Activated CD8-positive, alpha-beta memory T cell treated with anti-CD3 and anti-CD28 coated beads, Interleukin-2, amount 10 ng/mL, durations not matched to agents 7 days and 5 days (primary cell): Measurements from ENCODE around the gene SEL1L3. TPM values are rescaled to one million over a fixed set of nuclear protein-coding genes. Genes with fewer than 3 reads are reported as not detected.
A peak's percentile ranks its signal among the peaks of the same experiment; 100 is the strongest.

ENCODE experiments used
- ATAC-seq: fragments of 150-1000 bp; cut with Tn5 transposase; one replicate; pipeline ENCODE4 v1.10.0; 2021; ENCODE audit warnings: moderate library complexity
- CTCF ChIA-PET: fragments of 350-600 bp; sonication (Branson Sonifier 250); formaldehyde crosslinking; loops from one replicate; lab custom pipeline; 2021; ENCODE audit warnings: antibody characterized with exemption; lab: Charles Lee
- DNase-seq: peaks from one replicate; pipeline ENCODE4 v3.0.0-alpha.2; 2020
- H3K27ac Mint-ChIP-seq: one replicate; pipeline ENCODE4 v1.8.0; 2021; ENCODE audit warnings: mild to moderate bottlenecking, mixed read lengths
- H3K27me3 Mint-ChIP-seq: one replicate; pipeline ENCODE4 v1.8.0; 2021; ENCODE audit warnings: mixed read lengths
- H3K36me3 Mint-ChIP-seq: one replicate; pipeline ENCODE4 v1.8.0; 2021; ENCODE audit warnings: mild to moderate bottlenecking, mixed read lengths
- H3K4me1 Mint-ChIP-seq: one replicate; pipeline ENCODE4 v1.8.0; 2021; ENCODE audit warnings: mixed read lengths
- H3K4me3 Mint-ChIP-seq: one replicate; pipeline ENCODE4 v1.8.0; 2021; ENCODE audit warnings: mild to moderate bottlenecking, moderate library complexity, mixed read lengths
- H3K9me3 Mint-ChIP-seq: one replicate; pipeline ENCODE4 v1.8.0; 2022; ENCODE audit warnings: low read depth, mixed read lengths
- total RNA-seq, 2 experiments: library from RNA; stranded (reverse); gene quantifications; one replicate each; pipeline ENCODE4 v1.2.3, GENCODE V29; 2021

SEL1L3 gene
- total RNA-seq, 2 experiments from 2014 or later, result 66.3 to 82.8 TPM

DNA sequence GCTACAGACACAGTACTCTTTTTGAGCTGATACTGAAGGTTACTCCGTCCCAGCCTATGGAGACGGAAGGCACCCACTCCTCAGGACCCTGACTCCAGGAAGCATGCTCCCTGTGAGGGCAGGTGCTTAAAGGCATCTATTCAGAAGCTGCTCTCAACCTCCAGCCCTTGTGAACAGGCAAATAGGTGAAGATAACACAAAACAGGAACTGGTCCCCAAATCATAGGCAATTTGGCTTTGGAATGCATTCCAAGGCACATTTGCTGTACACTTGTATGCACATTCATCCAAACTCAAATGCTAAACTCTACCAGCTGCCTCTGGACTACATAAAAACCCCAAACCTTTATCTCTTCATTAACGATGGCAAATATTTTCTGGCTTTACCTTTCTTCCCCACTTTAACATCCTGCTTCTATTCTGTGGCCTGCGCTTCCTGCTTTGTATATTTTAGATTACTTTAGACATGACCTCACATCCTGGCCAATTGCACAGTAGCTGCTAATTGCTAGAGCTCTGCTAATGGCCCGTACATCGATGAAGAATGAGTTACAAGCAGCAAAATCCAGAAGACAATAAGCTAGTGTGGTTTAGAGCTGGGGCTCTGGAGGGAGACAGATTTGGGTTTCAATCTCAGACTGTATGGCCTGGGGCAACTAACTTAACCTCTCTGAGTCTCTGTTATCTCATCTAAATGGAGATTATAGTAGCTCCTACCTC lies 3.2 kb downstream of the SEL1L3 start:
- Mint-ChIP-seq H3K27ac (peak overlapping the region; percentile 100), H3K4me3 (peak overlapping the region; percentile 98), H3K4me1 (peaks cover 64% of the 10 kb centered on the region), H3K36me3 (peaks cover 20% of the 10 kb centered on the region), H3K9me3 (no peaks in the 10 kb centered on the region), H3K27me3 (no peaks in the 10 kb centered on the region)
- DNase-seq, result peak; percentile 78
- CTCF ChIA-PET, result interaction anchor here (1.0 to 1.7 kb wide), 4 partner anchors 9 to 128 kb away, joined by 3 to 5 read pairs (median 4); no protein-coding TSS in a partner anchor
- ATAC-seq, result peak; percentile 67

- no peaks in the 10 kb centered on the region for H3K27me3 Mint-ChIP-seq
- H3K9me3 Mint-ChIP-seq, result no peaks in the 10 kb centered on the region
- DNase-seq, result no peak
- H3K36me3 Mint-ChIP-seq, result peaks cover 20% of the 10 kb centered on the region
- CTCF ChIA-PET, result no interaction called here
- H3K4me3 Mint-ChIP-seq, result no peak overlapping the region
- H3K27ac Mint-ChIP-seq, result peak overlapping the region; percentile 42
- H3K4me1 Mint-ChIP-seq, result peaks cover 73% of the 10 kb centered on the region
- ATAC-seq, result no peak
Observed at GRCh38 chr4:25857851-25858400, 4.9 kb downstream of the SEL1L3 start.

GRCh38 chr4:25857403-25857802 lies 5.4 kb downstream of the SEL1L3 start:
- no peaks in the 10 kb centered on the region for H3K27me3 Mint-ChIP-seq
- DNase-seq (no peak), ATAC-seq (no peak)
- no peaks in the 10 kb centered on the region for H3K9me3 Mint-ChIP-seq
- CTCF ChIA-PET, result no interaction called here
- peak overlapping the region; percentile 71 for H3K27ac Mint-ChIP-seq
- peaks cover 22% of the 10 kb centered on the region for H3K36me3 Mint-ChIP-seq
- H3K4me3 Mint-ChIP-seq, result no peak overlapping the region
- peaks cover 77% of the 10 kb centered on the region for H3K4me1 Mint-ChIP-seq

GRCh38 chr4:25856756-25857155 lies 6.0 kb downstream of the SEL1L3 start:
- H3K4me3 Mint-ChIP-seq, result no peak overlapping the region
- CTCF ChIA-PET, result no interaction called here
- H3K4me1 Mint-ChIP-seq, result peaks cover 84% of the 10 kb centered on the region
- DNase-seq, result no peak
- H3K36me3 Mint-ChIP-seq, result peaks cover 25% of the 10 kb centered on the region
- H3K27ac Mint-ChIP-seq, result peak overlapping the region; percentile 87
- H3K27me3 Mint-ChIP-seq, result no peaks in the 10 kb centered on the region
- no peaks in the 10 kb centered on the region for H3K9me3 Mint-ChIP-seq
- no peak for ATAC-seq

DNA sequence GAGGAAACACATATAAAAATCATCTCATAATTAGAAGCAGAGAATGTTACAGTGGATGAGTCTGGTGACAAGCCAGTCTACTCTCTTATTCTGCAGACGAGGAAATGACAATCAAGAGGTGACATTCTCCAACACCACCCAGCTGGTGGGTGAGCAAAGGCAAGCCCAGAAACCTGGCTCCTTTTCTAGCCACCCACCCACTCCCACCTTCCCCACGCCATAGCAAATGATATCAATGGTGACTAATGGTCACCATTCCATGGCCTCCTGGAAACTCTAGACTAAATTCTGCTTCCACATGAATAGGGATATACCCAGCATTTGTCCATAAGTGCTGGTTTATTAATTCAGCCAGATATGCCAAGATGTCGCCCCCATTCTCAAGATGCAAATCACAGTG lies 10.7 kb downstream of the SEL1L3 start:
- Mint-ChIP-seq H3K4me3 (no peak overlapping the region), H3K4me1 (peaks cover 74% of the 10 kb centered on the region), H3K9me3 (no peaks in the 10 kb centered on the region), H3K27ac (peak overlapping the region; percentile 33), H3K27me3 (no peaks in the 10 kb centered on the region), H3K36me3 (peaks cover 43% of the 10 kb centered on the region)
- CTCF ChIA-PET, result no interaction called here
- ATAC-seq, result no peak
- DNase-seq, result no peak

- H3K27me3 Mint-ChIP-seq, result no peaks in the 10 kb centered on the region
- peaks cover 67% of the 10 kb centered on the region for H3K36me3 Mint-ChIP-seq
- no peak for DNase-seq
- no peak overlapping the region for H3K27ac Mint-ChIP-seq
- H3K9me3 Mint-ChIP-seq, result no peaks in the 10 kb centered on the region
- no peak overlapping the region for H3K4me3 Mint-ChIP-seq
- CTCF ChIA-PET, result no interaction called here
- H3K4me1 Mint-ChIP-seq, result peaks cover 74% of the 10 kb centered on the region
- no peak for ATAC-seq
Observed at GRCh38 chr4:25847329-25847728, 15.5 kb downstream of the SEL1L3 start.

GRCh38 chr4:25845841-25846653 lies 16.7 kb downstream of the SEL1L3 start:
- DNase-seq (no peak), ATAC-seq (no peak)
- no peaks in the 10 kb centered on the region for H3K27me3 Mint-ChIP-seq
- CTCF ChIA-PET, result interaction anchor here (1.0 kb wide), 1 partner anchor 14 kb away, joined by 3 read pairs; no protein-coding TSS in a partner anchor
- no peaks in the 10 kb centered on the region for H3K9me3 Mint-ChIP-seq
- H3K27ac Mint-ChIP-seq, result peak overlapping the region; percentile 44
- H3K4me3 Mint-ChIP-seq, result no peak overlapping the region
- H3K4me1 Mint-ChIP-seq, result peaks cover 69% of the 10 kb centered on the region
- H3K36me3 Mint-ChIP-seq, result peaks cover 58% of the 10 kb centered on the region

DNA sequence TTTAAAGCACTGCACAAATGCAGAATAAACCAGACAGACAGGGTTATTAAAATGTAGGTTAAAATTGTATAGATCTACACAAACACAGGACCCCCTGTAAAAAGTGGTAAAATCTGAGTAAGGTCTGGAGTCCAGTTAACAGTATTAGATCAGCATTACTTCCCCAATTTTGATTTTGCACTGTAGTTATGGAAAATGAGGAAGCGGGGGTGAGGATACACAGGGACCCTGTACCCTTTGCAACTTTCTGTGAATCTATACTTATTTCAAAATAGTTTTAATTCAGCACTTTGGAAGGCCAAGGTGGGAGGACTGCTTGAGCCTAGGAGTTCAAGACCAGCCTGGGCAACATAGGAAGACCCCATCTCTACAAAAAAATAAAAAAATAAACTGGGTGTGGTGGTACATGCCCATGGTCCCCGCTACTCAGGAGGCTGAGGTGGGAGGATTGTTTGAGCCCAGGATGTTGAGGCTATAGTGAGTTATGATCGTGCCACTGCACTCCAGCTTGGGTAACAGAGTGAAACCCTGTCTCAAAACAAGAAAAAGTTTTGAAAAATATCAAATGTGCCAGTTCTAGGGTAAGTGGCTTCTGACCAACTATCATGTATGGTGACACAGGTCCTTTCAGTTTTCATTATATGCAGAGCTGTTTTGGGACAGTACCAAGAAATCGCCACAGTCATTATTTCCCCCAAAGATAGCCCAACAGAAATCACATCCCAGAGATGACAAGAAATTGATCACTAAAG lies 17.7 kb downstream of the SEL1L3 start:
- H3K36me3 Mint-ChIP-seq, result peaks cover 51% of the 10 kb centered on the region

GRCh38 chr4:25843340-25844097 lies 19.3 kb downstream of the SEL1L3 start:
- H3K9me3 Mint-ChIP-seq, result no peaks in the 10 kb centered on the region
- CTCF ChIA-PET, result interaction anchor here (1.0 to 1.4 kb wide), 2 partner anchors 11 to 69 kb away, joined by 3 to 6 read pairs; no protein-coding TSS in a partner anchor
- peak; percentile 73 for ATAC-seq
- no peak for DNase-seq
- peak overlapping the region; percentile 74 for H3K27ac Mint-ChIP-seq
- H3K4me3 Mint-ChIP-seq, result peak overlapping the region; percentile 44
- H3K4me1 Mint-ChIP-seq, result peaks cover 52% of the 10 kb centered on the region
- no peaks in the 10 kb centered on the region for H3K27me3 Mint-ChIP-seq
- H3K36me3 Mint-ChIP-seq, result peaks cover 44% of the 10 kb centered on the region

More for the DNA sequence above, 17.7 kb downstream of the SEL1L3 start:
- peak overlapping the region; percentile 44 for H3K27ac Mint-ChIP-seq
- DNase-seq (no peak), ATAC-seq (no peak)
- H3K9me3 Mint-ChIP-seq, result no peaks in the 10 kb centered on the region
- peaks cover 62% of the 10 kb centered on the region for H3K4me1 Mint-ChIP-seq
- H3K4me3 Mint-ChIP-seq, result no peak overlapping the region
- H3K27me3 Mint-ChIP-seq, result no peaks in the 10 kb centered on the region
- CTCF ChIA-PET, result interaction anchor here (1.0 kb wide), 1 partner anchor 15 kb away, joined by 3 read pairs; no protein-coding TSS in a partner anchor

GRCh38 chr4:25842229-25842845 lies 20.5 kb downstream of the SEL1L3 start:
- no peak overlapping the region for H3K4me3 Mint-ChIP-seq
- peaks cover 44% of the 10 kb centered on the region for H3K4me1 Mint-ChIP-seq
- peak overlapping the region; percentile 16 for H3K27ac Mint-ChIP-seq
- H3K36me3 Mint-ChIP-seq, result peaks cover 36% of the 10 kb centered on the region
- DNase-seq (peak; percentile 65), ATAC-seq (peak; percentile 46)
- CTCF ChIA-PET, result interaction anchor here (0.7 to 1.2 kb wide), 11 partner anchors 11 to 591 kb away, joined by 3 to 8 read pairs (median 4); no protein-coding TSS in a partner anchor
- H3K27me3 Mint-ChIP-seq, result no peaks in the 10 kb centered on the region
- H3K9me3 Mint-ChIP-seq, result no peaks in the 10 kb centered on the region

- Mint-ChIP-seq H3K4me3 (no peak overlapping the region), H3K27ac (no peak overlapping the region), H3K9me3 (no peaks in the 10 kb centered on the region), H3K27me3 (no peaks in the 10 kb centered on the region), H3K4me1 (peaks cover 29% of the 10 kb centered on the region), H3K36me3 (peaks cover 32% of the 10 kb centered on the region)
- CTCF ChIA-PET, result no interaction called here
- DNase-seq (no peak), ATAC-seq (no peak)
Observed at GRCh38 chr4:25839687-25840086, 23.1 kb downstream of the SEL1L3 start.

GRCh38 chr4:25839233-25839632 lies 23.6 kb downstream of the SEL1L3 start:
- ATAC-seq (no peak), DNase-seq (no peak)
- no peaks in the 10 kb centered on the region for H3K27me3 Mint-ChIP-seq
- CTCF ChIA-PET, result no interaction called here
- peaks cover 34% of the 10 kb centered on the region for H3K36me3 Mint-ChIP-seq
- H3K9me3 Mint-ChIP-seq, result no peaks in the 10 kb centered on the region
- no peak overlapping the region for H3K4me3 Mint-ChIP-seq
- peaks cover 25% of the 10 kb centered on the region for H3K4me1 Mint-ChIP-seq
- no peak overlapping the region for H3K27ac Mint-ChIP-seq
